Caco-2 (cell line): Measurements from ENCODE around the gene RBM20. TPM values are rescaled to one million over a fixed set of nuclear protein-coding genes. Genes with fewer than 3 reads are reported as not detected.

ENCODE experiments used
- BruUV-seq: library from RNA; stranded (reverse); fragments of 400-500 nt; replicated peaks from 2 replicates; lab custom pipeline; 2021; lab: Mats Ljungman, UMichigan
- CTCF ChIA-PET: fragments of 300-600 bp; sonication (Branson Sonifier 250); formaldehyde crosslinking; loops from one replicate; lab custom pipeline; 2022; ENCODE audit warnings: antibody characterized with exemption; lab: Charles Lee
- POLR2A ChIA-PET: fragments of 300-600 bp; sonication (Branson Sonifier 250); formaldehyde crosslinking; loops from one replicate; lab custom pipeline; 2022; ENCODE audit warnings: antibody characterized with exemption; lab: Charles Lee
- DNase-seq, 2 experiments: peaks; one replicate each; pipeline versions ENCODE4 v3.0.0 to v3.0.0-alpha.2; 2020 to 2022
- H3K27me3 ChIP-seq: replicated peaks from 2 replicates; pipeline ENCODE4 v1.6.0; 2011; ENCODE audit warnings: low read length; ENCODE audit not compliant: control insufficient read depth, insufficient read depth
- H3K36me3 ChIP-seq: 2 replicates; pipeline ENCODE4 v1.5.1; 2011; ENCODE audit warnings: low read length; ENCODE audit not compliant: control insufficient read depth, insufficient read depth
- H3K4me1 ChIP-seq: fragments of 250-450 bp; sonication (Bioruptor Pico); 2 replicates; pipeline ENCODE4 v1.5.1; 2020; ENCODE audit warnings: mild to moderate bottlenecking
- H3K4me3 ChIP-seq: 2 replicates; pipeline ENCODE4 v1.5.1; 2011; ENCODE audit warnings: low read depth, mild to moderate bottlenecking, control low read depth, low read length
- H3K9me3 ChIP-seq: fragments of 250-450 bp; sonication (Bioruptor Pico); 2 replicates; pipeline ENCODE4 v1.5.1; 2020; ENCODE audit warnings: mild to moderate bottlenecking, moderate library complexity
- H3K27ac Mint-ChIP-seq: one replicate; pipeline ENCODE4 v1.8.0; 2022; ENCODE audit warnings: mixed read lengths; ENCODE audit not compliant: unreplicated experiment
- H3K27me3 Mint-ChIP-seq: one replicate; pipeline ENCODE4 v1.8.0; 2022; ENCODE audit warnings: mixed read lengths; ENCODE audit not compliant: insufficient read depth, unreplicated experiment
- H3K36me3 Mint-ChIP-seq: one replicate; pipeline ENCODE4 v1.8.0; 2022; ENCODE audit warnings: mild to moderate bottlenecking, mixed read lengths; ENCODE audit not compliant: insufficient read depth, unreplicated experiment
- H3K4me1 Mint-ChIP-seq: one replicate; pipeline ENCODE4 v1.8.0; 2022; ENCODE audit warnings: low read depth, mixed read lengths; ENCODE audit not compliant: unreplicated experiment
- H3K4me3 Mint-ChIP-seq: one replicate; pipeline ENCODE4 v1.8.0; 2022; ENCODE audit warnings: mild to moderate bottlenecking, moderate library complexity, mixed read lengths; ENCODE audit not compliant: unreplicated experiment
- H3K9me3 Mint-ChIP-seq: one replicate; pipeline ENCODE4 v1.8.0; 2022; ENCODE audit warnings: mixed read lengths; ENCODE audit not compliant: unreplicated experiment
- intact Hi-C: fragments of 100-400 bp; cut with micrococcal nuclease; formaldehyde crosslinking; loops from one replicate; pipeline ENCODE4 v1.10.0; 2022; ENCODE audit not compliant: unreplicated experiment
- total RNA-seq: library from RNA; stranded (reverse); gene quantifications from 2 replicates; pipeline ENCODE4 v1.2.3, GENCODE V29; 2022
- TF ChIP-seq, protein P1 (sequence below), 2 experiments: fragments of 200-600 bp in 1 of 2; IDR thresholded peaks; 1 replicate in 1 of 2; 2 replicates in 1 of 2; pipeline versions ENCODE4 v1.5.1 to v1.8.0; 2011 to 2022; ENCODE audit warnings: antibody characterized with exemption in 1 of 2, control low read depth in 1 of 2, inconsistent platforms in 1 of 2, low read depth in 1 of 2, low read length in 1 of 2, mild to moderate bottlenecking in 1 of 2, moderate library complexity in 1 of 2; ENCODE audit not compliant: insufficient read depth in 1 of 2, severe bottlenecking in 1 of 2, unreplicated experiment in 1 of 2

The RBM20 gene
- total RNA-seq, 1 experiment from 2014 or later, result 0.36 TPM

DNA sequence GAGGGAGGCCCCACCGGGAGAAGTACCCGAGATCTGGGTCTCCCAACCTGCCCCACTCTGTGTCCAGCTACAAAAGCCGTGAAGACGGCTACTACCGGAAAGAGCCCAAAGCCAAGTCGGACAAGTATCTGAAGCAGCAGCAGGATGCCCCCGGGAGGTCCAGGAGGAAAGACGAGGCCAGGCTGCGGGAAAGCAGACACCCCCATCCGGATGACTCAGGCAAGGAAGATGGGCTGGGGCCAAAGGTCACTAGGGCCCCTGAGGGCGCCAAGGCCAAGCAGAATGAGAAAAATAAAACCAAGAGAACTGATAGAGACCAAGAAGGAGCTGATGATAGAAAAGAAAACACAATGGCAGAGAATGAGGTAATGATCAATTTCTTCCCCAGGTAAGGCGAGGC is 168.4 kb downstream of the RBM20 start:
- CTCF ChIA-PET, result no interaction called here
- POLR2A ChIA-PET, result interaction anchor here (0.6 kb wide), 1 partner anchor 107 kb away, joined by 7 read pairs; the partner anchor contains the start of genes BBIP1 and SHOC2
- H3K36me3 ChIP-seq, result no peaks in the 10 kb centered on the region
- H3K4me3 ChIP-seq, result no peak overlapping the region
- Mint-ChIP-seq H3K27me3 (no peaks in the 10 kb centered on the region), H3K4me3 (no peak overlapping the region), H3K9me3 (no peaks in the 10 kb centered on the region), H3K36me3 (no peaks in the 10 kb centered on the region), H3K4me1 (peaks cover 8% of the 10 kb centered on the region), H3K27ac (no peak overlapping the region)
- H3K4me1 ChIP-seq, result no peaks in the 10 kb centered on the region
- TF ChIP-seq, protein P1, sequence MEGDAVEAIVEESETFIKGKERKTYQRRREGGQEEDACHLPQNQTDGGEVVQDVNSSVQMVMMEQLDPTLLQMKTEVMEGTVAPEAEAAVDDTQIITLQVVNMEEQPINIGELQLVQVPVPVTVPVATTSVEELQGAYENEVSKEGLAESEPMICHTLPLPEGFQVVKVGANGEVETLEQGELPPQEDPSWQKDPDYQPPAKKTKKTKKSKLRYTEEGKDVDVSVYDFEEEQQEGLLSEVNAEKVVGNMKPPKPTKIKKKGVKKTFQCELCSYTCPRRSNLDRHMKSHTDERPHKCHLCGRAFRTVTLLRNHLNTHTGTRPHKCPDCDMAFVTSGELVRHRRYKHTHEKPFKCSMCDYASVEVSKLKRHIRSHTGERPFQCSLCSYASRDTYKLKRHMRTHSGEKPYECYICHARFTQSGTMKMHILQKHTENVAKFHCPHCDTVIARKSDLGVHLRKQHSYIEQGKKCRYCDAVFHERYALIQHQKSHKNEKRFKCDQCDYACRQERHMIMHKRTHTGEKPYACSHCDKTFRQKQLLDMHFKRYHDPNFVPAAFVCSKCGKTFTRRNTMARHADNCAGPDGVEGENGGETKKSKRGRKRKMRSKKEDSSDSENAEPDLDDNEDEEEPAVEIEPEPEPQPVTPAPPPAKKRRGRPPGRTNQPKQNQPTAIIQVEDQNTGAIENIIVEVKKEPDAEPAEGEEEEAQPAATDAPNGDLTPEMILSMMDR (IDR thresholded peaks at IDR 0.05; ENCODE audit: insufficient read depth in 1 of 2, low read depth in 1 of 2, low read length in 1 of 2, severe bottlenecking in 1 of 2, unreplicated experiment in 1 of 2), result no peak
- no peak for DNase-seq
- H3K9me3 ChIP-seq, result no peaks in the 10 kb centered on the region
- no TSS peak for BruUV-seq
- H3K27me3 ChIP-seq, result no peaks in the 10 kb centered on the region
- intact Hi-C loops, result no loop called here

DNA sequence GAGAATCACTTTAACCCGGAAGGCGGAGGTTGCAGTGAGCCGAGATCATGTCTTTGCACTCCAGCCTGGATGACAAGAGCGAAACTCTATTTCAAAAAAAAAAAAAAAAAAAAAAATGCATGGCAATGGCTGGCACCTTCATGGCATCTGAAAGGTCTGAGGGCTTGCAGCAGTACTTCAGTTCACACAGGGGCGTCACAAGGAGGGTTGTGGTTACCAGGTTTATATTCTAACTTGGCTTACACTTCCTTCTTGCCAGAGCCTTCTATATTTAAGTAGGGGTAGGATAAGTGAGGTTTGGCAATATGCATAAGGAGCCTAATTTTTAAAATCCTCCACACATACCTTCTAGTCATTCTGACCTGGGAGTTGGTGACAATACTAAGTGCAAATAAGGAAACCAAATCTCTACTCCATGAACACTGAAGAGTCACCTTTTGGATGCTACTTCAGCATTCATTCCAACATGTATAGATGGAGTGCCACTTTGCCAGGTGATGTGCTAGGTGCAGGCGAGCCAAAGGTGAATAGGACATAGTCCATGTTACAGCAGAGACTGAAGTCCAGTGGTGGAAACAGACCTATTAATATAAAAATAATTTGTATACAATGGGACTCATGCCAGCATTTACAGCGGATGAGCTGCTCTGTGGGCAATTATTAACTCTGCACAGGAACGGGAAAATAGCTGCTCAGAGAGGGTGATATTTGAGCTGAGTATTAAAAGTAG is 169.8 kb downstream of the RBM20 start:
- Histone ChIP-seq H3K4me1 (0 out of 2 replicates have a peak, but pooled peaks cover under 1% of the 10 kb centered on the region), H3K27me3 (no peaks in the 10 kb centered on the region), H3K4me3 (no peak overlapping the region), H3K9me3 (no peaks in the 10 kb centered on the region), H3K36me3 (no peaks in the 10 kb centered on the region)
- Mint-ChIP-seq H3K27ac (no peak overlapping the region), H3K27me3 (no peaks in the 10 kb centered on the region), H3K4me3 (no peak overlapping the region), H3K4me1 (peaks cover 16% of the 10 kb centered on the region), H3K36me3 (no peaks in the 10 kb centered on the region), H3K9me3 (no peaks in the 10 kb centered on the region)
- BruUV-seq, result no TSS peak
- POLR2A ChIA-PET, result no interaction called here
- intact Hi-C loops, result no loop called here
- no peak for DNase-seq
- TF ChIP-seq, protein P1 (IDR thresholded peaks at IDR 0.05; ENCODE audit: insufficient read depth in 1 of 2, low read depth in 1 of 2, low read length in 1 of 2, severe bottlenecking in 1 of 2, unreplicated experiment in 1 of 2), result no peak
- CTCF ChIA-PET, result no interaction called here

DNA sequence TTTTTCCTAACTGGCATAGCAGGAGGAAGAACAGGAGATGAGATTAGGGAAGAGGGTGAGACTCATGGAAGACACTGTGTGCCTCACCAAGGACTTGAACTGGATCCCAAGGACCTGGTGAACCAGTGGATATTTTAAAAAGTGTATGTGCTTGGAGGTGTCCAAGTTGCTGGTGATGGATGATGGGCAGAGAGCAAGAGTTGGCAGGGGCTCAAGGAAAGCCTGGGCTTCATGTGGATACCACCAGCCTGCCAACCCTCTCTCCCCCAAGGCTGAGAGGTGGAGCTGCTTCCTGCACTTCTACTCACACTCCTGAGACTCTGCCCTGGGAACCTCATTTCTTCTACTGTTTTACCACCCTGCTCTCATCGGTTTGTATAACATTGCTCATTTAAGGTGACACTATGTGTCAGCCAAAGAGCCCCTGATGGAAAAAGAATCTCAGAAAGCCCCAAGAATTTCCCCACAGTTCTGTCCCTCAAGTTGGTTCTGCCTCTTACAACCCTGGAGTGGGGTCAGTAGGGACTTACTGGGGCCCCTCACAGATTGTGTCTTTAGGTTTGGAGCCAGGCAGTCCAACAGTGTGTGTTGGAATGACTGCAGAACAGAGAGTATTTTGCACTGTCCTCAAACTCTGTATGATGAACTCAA is 171.3 kb downstream of the RBM20 start:
- CTCF ChIA-PET, result no interaction called here
- Mint-ChIP-seq H3K4me3 (no peak overlapping the region), H3K27me3 (no peaks in the 10 kb centered on the region), H3K27ac (no peak overlapping the region), H3K9me3 (no peaks in the 10 kb centered on the region), H3K4me1 (peaks cover 16% of the 10 kb centered on the region), H3K36me3 (no peaks in the 10 kb centered on the region)
- intact Hi-C loops, result loop anchor here (5.0 kb wide), 1 partner anchor 42 kb away; no protein-coding TSS in a partner anchor
- no peak for DNase-seq
- TF ChIP-seq, protein P1 (IDR thresholded peaks at IDR 0.05; ENCODE audit: insufficient read depth in 1 of 2, low read depth in 1 of 2, low read length in 1 of 2, severe bottlenecking in 1 of 2, unreplicated experiment in 1 of 2), result no peak
- H3K27me3 ChIP-seq, result no peaks in the 10 kb centered on the region
- no peaks in the 10 kb centered on the region for H3K36me3 ChIP-seq
- H3K4me1 ChIP-seq, result 0 out of 2 replicates have a peak, but pooled peaks cover 3% of the 10 kb centered on the region
- BruUV-seq, result no TSS peak
- POLR2A ChIA-PET, result no interaction called here
- no peaks in the 10 kb centered on the region for H3K9me3 ChIP-seq
- no peak overlapping the region for H3K4me3 ChIP-seq
